Stimulated activated CD8-positive, alpha-beta memory T cell treated with anti-CD3 and anti-CD28 coated beads, Interleukin-12 subunit alpha, Interleukin-12 subunit beta, amount 100 ng/mL, for 24 hours (primary cell): ENCODE measurements around the gene PLPP2.

Experiments
- DNase-seq: peaks from one replicate; pipeline ENCODE4 v3.0.0-alpha.2; 2020; ENCODE audit errors: extremely low read depth

Gene PLPP2

DNA sequence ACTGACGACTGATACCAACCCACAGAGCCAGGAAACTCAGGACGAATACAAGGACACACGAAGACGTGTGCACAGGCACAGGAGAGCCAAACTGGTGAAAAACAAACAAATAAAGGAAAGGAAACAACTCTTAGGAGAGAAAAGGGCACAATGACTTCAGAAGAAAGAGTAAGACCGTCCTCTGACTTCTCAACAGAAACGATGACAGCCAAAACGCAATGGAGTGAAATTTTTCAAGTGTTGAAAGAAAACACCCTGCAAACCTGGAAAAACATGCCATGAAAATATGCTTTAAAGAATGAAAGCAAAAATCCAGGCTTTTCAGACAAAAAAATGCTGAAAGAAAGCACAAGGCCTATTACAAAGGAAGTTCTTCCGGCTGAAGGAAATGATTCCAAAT lies 24.6 kb upstream of the PLPP2 start:
- no peak for DNase-seq

DNA sequence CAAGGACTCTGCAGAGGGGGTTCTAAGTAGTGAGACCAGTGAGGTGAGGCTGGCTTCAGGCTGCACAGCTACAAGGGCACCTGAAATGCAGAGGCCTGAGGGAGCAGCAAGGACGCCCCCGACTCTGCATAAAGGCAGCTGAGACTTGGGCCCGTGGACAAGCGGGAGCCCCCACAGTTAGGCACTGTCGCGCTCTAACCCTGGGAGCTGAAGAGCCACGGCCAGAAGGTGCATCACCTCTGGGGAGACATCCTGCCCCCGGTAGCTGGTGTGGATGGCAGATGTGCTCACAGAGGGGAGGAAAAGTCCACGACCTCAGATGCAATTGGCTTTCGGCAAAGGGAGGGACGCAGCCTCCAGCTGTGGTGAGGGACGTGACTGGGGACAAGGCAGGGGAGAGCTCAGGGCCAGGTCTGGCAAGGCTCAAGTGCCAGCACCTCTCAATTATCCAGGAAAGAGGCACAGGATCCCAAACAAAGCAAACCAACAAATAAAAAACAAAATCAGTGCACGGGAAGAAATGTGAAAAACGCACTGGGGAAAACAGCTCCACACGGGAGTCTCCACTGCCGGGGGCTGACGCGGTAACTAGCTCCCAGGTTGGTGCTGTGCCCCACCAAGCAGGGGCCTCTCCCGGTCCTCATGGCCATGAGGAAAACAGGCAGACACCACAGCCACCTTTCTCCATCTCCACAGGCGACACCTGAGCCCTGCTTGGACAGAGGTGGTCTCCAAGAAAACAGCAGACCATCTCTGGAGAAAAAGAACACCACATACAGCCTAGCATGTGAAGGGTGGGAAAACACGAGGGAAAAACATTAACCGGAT lies 23.0 kb upstream of the PLPP2 start:
- no peak for DNase-seq

GRCh38 chr19:313169-313987 lies 22.2 kb upstream of the PLPP2 start:
- DNase-seq, result no peak

GRCh38 chr19:311813-312261 lies 20.6 kb upstream of the PLPP2 start:
- DNase-seq, result no peak

GRCh38 chr19:310781-311496 lies 19.7 kb upstream of the PLPP2 start:
- DNase-seq, result no peak

DNA sequence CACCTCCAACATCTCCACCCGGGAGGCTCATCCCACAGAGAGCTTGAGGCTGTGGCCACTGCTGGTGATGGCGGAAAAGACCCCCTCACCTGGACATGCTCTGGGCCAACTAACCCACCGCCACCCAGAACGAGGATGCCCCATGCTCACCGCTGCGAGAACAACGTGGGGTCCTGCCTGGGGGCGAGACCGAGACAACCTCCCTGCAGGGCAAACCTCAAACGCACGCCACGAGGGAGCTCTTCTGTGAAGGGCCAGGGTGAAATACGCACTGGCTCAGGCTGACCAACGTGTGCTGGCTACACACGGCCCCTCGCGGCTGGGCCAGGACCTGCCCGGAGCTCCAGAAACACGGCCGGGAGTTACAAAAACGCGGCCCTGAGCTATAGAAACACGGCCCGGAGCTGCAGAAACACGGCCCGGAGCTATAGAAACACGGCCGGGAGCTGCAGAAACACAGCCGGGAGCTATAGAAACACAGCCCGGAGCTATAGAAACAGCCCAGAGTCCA lies 19.0 kb upstream of the PLPP2 start:
- no peak for DNase-seq

DNA sequence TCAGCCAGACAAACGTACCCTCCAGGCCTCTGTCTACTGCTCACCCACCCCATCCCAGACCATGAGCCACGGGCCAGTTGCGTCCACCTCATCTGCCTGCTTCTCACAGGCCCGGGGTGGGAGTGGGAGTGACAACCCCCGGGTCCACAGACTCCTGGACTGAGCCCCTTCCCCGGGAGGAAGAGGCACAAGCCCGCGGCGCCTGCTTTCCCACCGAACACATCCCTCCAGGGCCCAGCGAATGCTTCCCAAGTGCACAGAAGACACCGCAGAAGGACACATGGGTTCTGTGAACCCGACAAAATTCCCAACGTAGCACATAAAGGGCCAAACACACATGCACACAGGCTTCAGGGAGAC lies 18.0 kb upstream of the PLPP2 start:
- no peak for DNase-seq

- DNase-seq, result no peak
Measured at GRCh38 chr19:308471-309205, 17.4 kb upstream of the PLPP2 start.

DNA sequence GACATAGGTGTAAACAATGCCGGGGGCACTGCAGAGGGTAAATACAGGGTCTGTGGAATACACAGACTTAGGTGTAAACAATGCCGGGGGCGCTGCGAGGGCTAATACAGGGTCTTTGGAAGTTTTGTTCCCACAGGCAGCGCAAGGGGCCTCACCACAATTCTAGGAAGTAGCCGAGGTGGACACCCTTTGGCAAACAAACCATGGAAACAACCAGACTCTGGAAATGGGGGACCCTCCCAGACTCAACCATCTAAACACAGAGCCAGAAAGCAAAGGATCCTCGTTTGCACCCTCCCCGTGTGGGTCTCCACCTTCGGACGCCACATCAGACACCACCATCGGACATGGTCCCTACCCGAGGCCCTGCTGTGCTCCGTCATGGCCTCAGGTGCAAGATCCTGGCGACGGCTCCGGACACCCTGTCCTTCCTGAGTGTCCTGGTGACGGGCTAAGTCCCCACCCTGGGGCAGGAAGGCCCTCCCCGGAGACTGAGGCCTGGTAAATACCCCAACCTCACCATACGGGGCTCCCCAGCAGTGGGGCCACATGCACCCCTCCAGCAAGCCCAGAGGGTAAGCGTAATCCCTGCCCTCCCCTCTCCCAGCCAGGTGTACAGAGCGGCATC lies 16.7 kb upstream of the PLPP2 start:
- DNase-seq, result no peak

DNA sequence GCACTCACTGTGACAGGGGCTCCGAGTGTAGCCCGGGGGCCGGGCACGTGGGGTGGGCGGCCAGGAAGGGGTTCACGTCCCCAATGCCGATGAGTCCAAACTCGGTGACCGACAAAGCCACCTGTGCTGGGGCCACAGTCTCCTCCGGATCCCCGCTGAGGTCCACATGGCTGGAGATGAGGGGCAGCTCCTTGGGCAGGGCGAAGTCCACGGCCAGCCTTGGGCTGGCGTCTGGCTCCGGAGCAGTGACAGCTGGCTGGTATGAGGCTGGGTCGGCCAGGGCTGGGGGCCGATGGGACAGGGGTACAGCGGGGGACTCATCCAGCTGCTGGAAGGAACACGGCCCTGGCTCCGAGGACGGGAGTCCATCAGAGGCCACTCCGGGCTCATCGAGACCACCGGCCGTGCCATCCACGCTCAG lies 15.9 kb upstream of the PLPP2 start:
- no peak for DNase-seq

GRCh38 chr19:306151-306900 lies 15.1 kb upstream of the PLPP2 start:
- DNase-seq, result no peak

GRCh38 chr19:305240-306150 lies 14.3 kb upstream of the PLPP2 start:
- no peak for DNase-seq

GRCh38 chr19:296476-297225 lies 5.4 kb upstream of the PLPP2 start:
- DNase-seq, result no peak

DNA sequence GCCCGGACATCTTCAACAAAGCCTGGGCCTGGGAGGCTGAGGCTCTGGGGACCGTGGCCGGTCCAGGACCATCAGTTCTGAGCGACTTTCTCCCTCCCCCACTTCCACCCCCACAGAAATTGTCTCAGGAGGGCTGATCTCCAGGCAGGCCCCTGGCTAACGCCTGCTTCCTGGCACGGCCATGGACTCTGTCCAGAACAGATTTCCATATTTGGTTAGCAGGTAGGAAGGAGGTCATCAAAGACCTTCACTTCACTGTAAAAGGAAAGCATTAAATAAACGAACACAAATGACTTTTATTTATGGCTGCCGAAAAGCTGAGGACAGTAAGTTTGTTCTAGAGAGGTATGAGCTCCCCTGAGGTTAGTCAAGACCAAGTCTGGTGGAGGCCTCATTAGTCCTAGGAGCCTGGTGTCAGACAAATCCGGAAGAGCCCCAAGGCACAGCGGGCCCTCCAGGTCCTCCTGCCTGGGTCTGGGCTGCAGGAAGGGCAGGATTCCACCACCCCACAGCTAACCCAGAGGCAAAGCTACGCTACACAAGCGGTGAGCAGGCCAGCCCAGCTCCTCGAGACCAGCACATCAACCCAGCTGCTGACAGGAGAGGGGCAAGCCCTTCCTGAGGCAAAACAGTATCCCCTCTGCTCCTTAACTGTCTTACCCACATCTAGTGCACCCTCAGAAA lies 4.6 kb upstream of the PLPP2 start:
- no peak for DNase-seq

DNA sequence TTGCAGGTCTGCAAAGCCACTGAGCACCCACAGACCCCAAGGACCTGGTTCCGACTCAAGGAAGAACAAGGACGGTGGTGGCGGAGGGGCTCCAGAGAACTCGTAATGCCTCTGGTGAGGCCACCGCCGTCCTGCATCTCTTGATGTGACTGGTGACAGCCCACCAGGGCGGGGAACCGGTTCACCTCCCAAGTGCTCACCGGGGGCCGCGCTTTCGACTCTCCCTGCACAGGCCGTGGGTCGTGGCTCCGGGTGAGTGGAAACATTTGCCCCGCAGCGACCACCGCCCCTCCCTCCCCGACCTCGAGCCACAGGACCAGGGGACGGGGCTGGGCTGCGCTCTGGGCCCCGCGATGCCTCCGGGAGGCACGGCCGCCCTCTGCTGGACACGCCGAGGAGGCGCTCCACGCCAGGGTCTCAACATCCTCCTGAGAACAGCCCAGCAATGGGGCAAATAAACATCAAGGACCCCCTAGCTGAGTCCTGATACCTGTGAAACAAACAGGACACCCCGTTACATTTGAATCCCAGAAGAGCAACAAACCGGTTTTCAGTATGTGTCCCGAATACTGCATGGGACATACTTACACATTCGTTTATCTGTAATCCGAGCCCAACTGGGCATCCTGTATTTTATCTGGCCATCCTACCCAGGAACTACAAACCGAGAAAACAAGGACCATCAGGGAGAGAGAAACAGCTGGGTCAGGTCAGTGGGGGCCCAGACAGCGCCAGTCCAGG lies 3.9 kb upstream of the PLPP2 start:
- DNase-seq, result peak; percentile 19

- no peak for DNase-seq
Measured at GRCh38 chr19:294341-294945, 3.2 kb upstream of the PLPP2 start.
